ENCODE results near the gene ANAPC15.

ANAPC15 gene

DNA sequence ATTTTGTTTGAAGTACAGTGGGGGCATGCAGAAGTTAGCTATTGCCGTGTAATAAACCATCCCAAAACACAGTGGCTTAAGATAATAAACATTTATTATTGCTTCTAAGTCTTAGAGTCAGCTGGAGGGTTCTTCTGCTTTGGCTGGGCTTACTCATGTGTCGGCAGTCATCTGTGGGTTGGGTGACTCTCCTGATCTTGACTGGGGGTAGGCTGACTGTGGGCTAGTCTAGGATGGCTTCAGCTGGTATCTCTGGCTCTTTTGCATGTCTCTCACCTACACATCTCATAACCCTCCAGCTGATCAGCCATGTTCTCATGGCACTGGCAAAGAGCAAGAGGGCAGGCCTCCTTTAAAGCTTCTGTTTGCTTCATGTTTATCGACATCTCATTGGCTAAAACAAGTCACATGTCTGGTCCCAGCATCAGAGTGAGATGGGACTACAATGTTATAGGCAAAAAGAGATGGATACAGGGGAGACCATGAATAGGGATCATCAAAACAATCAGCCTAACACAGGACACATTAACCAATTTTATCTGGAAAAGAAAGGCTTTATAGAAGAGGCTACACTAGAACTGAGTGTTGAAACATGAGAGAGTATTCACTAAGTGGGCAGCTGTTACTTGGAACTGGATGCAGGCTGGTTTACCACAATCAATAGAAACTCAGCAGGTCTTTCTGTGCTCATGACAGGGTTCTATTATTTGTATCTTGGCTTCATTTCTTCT lies 26.7 kb downstream of the ANAPC15 start:
- DNase-seq (ENCODE audit: low spot score), result no peak

GRCh38 chr11:72084965-72085364 lies 27.5 kb downstream of the ANAPC15 start:
- DNase-seq (ENCODE audit: low spot score), result no peak

GRCh38 chr11:72084076-72084475 lies 28.4 kb downstream of the ANAPC15 start:
- no peak for DNase-seq (ENCODE audit: low spot score)

DNA sequence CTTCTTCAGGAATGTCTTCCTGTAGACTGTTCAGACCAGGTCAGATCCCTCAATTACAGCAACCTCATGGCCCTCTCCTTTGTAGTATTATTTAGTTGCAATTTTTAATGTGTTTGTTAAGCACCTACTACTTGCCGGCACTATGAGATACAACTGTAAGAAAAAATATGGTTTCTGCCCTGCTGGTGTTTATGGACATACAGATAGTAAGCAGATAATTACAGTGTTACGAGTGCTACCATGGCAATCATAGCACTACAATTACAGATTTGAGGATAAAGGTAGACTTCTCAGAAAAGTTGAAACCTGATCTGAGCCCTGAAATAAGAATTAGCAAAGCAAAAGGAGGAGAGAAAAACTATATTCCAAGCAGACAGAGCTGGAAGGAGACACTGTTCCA lies 29.1 kb downstream of the ANAPC15 start:
- no peak for DNase-seq (ENCODE audit: low spot score)

DNA sequence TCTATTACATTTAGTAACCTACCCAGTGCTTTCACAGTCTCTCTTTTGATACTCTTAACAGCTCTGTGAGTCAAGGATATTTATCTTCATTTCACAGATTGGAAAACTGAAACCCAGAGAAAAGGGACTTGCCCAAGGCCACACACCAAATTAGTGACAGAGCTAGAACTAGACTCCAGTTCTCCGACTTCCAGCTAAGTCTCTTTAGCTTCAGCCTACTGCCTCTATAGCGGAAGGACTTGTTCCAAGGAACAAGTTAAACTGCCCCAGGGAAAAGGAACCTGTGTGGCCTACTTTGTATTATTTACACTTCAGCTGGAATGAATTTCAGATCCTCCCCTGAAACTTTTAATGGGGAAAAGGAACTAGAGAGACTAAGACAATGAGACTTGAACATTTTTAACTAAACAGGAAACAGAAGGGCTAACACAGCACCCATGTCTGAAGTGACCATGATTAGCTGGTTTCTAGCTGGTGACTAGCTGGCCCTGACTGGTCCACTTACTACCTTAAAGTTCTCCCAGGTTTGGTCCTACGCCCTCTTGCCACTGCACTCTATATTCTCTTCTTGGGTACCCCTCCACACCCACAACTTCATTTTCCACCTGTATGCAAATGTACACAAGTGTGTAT lies 30.6 kb downstream of the ANAPC15 start:
- no peak for DNase-seq (ENCODE audit: low spot score)

DNA sequence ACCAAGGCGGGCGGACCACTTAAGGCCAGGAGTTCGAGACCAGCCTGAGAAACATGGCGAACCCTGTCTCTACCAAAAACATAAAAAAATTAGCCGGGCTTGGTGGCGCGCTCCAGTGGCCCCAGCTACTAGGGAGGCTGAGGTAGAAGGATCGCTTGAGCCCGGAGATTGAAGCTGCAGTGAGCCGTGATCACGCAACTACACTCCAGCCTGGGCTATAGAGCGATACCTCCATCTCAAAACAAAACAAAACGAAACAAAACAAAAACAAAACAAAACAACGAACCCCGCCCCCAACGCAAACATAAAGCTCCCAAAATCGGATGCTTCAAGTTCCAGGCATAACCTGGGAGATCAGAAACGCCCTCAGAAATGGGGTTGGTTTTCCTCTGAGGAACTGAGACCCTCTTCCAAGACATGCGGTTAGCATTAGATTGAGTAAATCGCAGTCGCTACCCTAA lies 31.3 kb downstream of the ANAPC15 start:
- no peak for DNase-seq (ENCODE audit: low spot score)

- DNase-seq (ENCODE audit: low spot score), result peak; percentile 90
Observed at GRCh38 chr11:72080326-72081183, 31.9 kb downstream of the ANAPC15 start, which contains the start of the genes LRRC51 and NUMA1. Gene LRRC51, plus strand, starts transcription at chr11:72080850. Its CDS starts 8,234 bp downstream, at chr11:72089084. Gene NUMA1, minus strand, starts transcription at chr11:72080542. Its CDS starts 44,599 bp downstream, at chr11:72035943.

- DNase-seq (ENCODE audit: low spot score), result no peak
Observed at GRCh38 chr11:72079819-72080325, 32.6 kb downstream of the ANAPC15 start.

DNA sequence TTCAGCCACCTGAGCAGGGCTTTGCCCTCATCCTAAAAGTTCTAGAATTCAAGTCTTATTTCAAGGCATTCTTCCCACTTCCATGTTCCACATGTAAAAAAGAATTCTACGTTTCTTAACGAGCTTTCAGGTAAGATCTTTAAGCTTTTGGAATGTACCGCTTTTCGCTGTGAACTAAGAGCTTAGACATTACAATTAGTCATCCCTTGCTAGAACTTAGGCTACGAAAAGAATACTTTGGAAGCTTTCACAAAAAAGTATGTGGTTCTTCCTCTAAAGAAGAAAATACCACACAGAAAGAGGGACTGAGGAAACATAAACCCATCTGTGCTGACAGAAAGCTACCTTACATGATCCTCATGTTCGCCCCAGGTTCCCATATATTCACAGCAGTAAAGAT lies 34.0 kb downstream of the ANAPC15 start:
- no peak for DNase-seq (ENCODE audit: low spot score)

DNA sequence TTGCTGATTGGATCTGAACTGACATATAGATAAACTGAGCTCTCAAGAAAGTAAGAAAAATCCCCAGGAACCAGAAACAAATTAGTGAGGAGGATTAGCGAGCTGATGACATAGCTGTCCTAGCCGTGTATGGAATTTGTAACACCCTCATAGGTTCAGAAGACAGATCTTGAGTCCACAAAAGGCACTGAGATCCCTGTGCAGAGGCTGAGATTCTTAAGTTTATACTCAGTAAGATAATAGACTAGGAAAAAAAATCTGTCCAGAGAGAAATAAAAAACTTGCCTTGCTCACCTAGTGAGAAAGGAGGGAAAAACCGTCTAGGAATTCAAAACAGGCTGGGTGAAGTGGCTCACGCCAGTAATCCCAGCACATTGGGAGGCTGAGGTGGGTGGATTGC lies 36.7 kb downstream of the ANAPC15 start:
- no peak for DNase-seq (ENCODE audit: low spot score)

GRCh38 chr11:72075109-72075508 lies 37.4 kb downstream of the ANAPC15 start:
- DNase-seq (ENCODE audit: low spot score), result no peak

- peak; percentile 57 for DNase-seq (ENCODE audit: low spot score)
Observed at GRCh38 chr11:72072348-72072747, 40.1 kb downstream of the ANAPC15 start.

DNA sequence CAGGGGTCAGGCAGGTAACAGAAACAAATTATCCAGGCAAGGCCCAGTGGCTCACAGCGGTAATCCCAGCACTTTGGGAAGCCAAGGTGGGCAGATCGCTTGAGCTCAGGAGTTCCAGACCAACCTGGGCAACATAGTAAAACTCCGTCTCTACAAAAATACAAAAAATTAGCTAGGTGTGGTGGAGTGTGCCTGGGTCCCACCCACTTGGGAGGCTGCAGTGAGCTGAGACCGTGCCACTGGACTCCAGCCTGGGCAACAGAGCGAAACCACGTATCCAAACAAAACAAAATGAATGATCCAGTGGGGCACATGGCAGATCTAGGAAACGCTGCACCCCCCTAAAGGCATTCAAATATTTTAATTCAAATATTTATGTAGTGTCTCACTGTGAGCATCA lies 42.0 kb downstream of the ANAPC15 start:
- no peak for DNase-seq (ENCODE audit: low spot score)

DNA sequence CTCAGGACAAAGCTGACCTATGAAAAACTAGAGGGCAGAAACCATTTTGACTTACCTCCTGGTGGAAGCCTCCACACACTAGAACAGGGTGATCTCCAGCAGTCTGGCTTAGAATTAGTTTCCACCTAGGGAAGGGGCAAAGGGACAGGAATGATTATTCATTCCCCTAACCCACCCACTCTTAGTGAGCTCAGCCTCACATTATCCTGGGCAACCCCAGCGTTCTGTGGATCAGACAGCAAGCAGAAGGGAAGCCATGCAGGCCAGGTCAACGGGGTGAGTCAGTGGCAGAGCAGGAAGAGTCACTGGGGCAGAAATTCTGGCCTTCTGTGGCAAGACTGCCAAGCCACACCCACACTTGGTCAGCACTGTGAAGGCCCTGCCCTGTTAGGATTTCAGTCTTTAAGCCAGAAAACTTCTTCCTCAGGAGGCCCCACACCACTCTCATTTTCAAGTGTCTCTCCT lies 42.7 kb downstream of the ANAPC15 start:
- peak; percentile 56 for DNase-seq (ENCODE audit: low spot score)

GRCh38 chr11:72069200-72069599 lies 43.3 kb downstream of the ANAPC15 start:
- no peak for DNase-seq (ENCODE audit: low spot score)

DNA sequence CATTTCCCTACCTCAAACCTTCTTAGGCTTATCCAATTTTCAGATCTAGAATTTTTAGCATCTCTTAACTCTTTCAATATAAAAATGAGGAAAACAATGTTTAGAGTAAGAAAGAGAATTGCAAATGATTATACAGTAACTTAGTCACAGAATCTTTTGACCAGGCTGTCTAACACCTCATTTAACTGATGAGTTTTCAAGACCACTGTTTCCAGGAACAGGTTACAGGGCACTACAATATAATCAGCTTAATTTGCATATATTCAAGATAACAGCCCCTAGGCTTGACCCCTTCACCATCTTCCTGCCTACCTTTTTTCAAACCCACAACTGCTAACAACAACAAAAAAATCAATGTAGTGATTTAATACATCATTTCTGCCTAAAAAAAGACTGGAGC lies 44.8 kb downstream of the ANAPC15 start:
- no peak for DNase-seq (ENCODE audit: low spot score)

DNA sequence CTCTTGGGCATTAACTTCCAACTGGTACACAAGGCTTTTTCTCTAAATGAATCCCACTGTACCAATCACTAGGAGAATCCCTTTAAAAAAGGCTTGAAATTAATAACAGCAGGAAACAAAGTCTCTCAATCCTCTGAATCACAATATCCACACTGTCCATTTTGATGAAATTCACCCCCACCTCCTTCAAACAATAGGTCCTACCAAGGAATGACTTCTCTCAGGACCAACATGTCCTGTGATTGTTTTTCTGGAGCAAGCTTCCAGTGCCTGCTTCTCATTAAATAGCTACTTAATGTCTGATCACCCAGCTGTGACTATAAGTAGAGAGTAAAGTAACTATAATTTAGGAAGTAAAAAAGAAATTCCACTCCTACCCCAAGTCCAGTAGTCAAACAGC lies 45.2 kb downstream of the ANAPC15 start:
- DNase-seq (ENCODE audit: low spot score), result no peak

- no peak for DNase-seq (ENCODE audit: low spot score)
Observed at GRCh38 chr11:72066855-72067254, 45.6 kb downstream of the ANAPC15 start.

DNA sequence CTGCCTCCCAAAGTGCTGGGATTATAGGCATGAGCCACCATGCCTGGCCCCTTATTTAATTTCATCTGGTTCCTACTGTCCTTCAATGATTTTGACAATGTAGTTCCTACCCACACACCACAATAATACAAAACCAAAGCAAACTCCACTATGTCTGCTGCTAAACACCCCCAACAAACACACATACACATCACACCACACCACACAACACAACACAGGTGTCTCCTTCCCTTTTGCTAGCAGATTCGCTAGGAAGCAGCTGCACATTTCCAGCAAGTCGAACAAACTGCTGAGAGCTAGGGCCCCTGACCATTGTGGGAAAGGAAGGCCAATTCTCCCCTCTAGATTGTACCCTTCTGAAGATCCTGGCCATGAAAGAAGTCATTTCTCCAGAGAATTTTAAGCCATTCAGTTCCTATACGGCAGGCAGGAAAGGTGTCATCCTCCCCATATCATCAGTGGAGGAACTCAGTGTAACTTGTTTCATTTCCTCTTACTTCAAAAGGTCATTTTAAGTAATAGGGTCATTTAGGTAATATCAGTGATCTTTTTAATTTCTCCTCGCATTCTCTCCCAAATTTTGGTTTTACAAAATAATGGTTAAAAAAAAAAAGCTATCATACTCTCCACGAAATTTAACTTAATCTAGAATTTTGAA lies 50.6 kb downstream of the ANAPC15 start:
- DNase-seq (ENCODE audit: low spot score), result no peak

All from COLO829 (cell line).